H1 (cell line): Measurements from ENCODE around the gene EFHC1. TPM values are rescaled to one million over a fixed set of nuclear protein-coding genes. Genes with fewer than 3 reads are reported as not detected.

Source experiments
- CTCF ChIA-PET: fragments of 300-600 bp; sonication (Branson Sonifier 250); formaldehyde crosslinking; loops from one replicate; lab custom pipeline; 2021; ENCODE audit not compliant: partially characterized antibody; lab: Charles Lee
- POLR2A ChIA-PET: fragments of 300-600 bp; sonication (Branson Sonifier 250); formaldehyde crosslinking; loops from one replicate; lab custom pipeline; 2021; ENCODE audit warnings: inconsistent platforms; ENCODE audit not compliant: partially characterized antibody; lab: Charles Lee
- DNase-seq, 2 experiments: peaks; one replicate each; pipeline versions ENCODE4 v3.0.0 to v3.0.0-alpha.2; 2010 to 2022; ENCODE audit warnings: low spot score in 2 of 2, low read depth in 1 of 2, mixed read lengths in 1 of 2
- FAIRE-seq: peaks from 2 replicates; lab custom pipeline; 2011; peaks lifted over from hg19 to GRCh38; lab: Jason Lieb, UNC
- H2AFZ ChIP-seq: 2 replicates; pipeline ENCODE4 v1.8.1; 2012; ENCODE audit warnings: low read length, inconsistent platforms
- H2AK5ac ChIP-seq: 2 replicates; pipeline ENCODE4 v1.6.1; 2013; ENCODE audit warnings: low read depth, low read length
- H2BK120ac ChIP-seq: replicated peaks from 2 replicates; pipeline ENCODE3; 2013; ENCODE audit warnings: low read depth, low read length, inconsistent platforms
- H2BK12ac ChIP-seq: 2 replicates; pipeline ENCODE4 v1.6.1; 2013; ENCODE audit warnings: low read depth, low read length
- H2BK15ac ChIP-seq: 2 replicates; pipeline ENCODE4 v1.6.1; 2013; ENCODE audit warnings: low read length
- H2BK20ac ChIP-seq: 2 replicates; pipeline ENCODE4 v1.6.1; 2013; ENCODE audit warnings: low read length
- H2BK5ac ChIP-seq: 2 replicates; pipeline ENCODE4 v1.6.1; 2013; ENCODE audit warnings: low read depth, low read length
- H3K14ac ChIP-seq: 2 replicates; pipeline ENCODE4 v1.6.1; 2013; ENCODE audit warnings: inconsistent platforms; ENCODE audit not compliant: insufficient read length
- H3K18ac ChIP-seq: 2 replicates; pipeline ENCODE4 v1.6.1; 2013; ENCODE audit warnings: low read length; ENCODE audit errors: extremely low read depth
- H3K23ac ChIP-seq: 2 replicates; pipeline ENCODE4 v1.6.1; 2013; ENCODE audit warnings: inconsistent platforms; ENCODE audit not compliant: insufficient read length
- H3K23me2 ChIP-seq: 2 replicates; pipeline ENCODE4 v1.6.1; 2013; ENCODE audit warnings: low read depth, low read length
- H3K27ac ChIP-seq: 2 replicates; pipeline ENCODE4 v1.6.1; 2011; ENCODE audit warnings: low read depth, low read length, inconsistent platforms
- H3K27me3 ChIP-seq, 4 experiments: replicated peaks in 1 of 4; 1 replicate in 1 of 4; 2 replicates in 3 of 4; pipeline versions ENCODE4 v1.6.1 to v1.8.1; 2011 to 2013; ENCODE audit warnings: low read length in 3 of 4, mild to moderate bottlenecking in 3 of 4, inconsistent platforms in 2 of 4, mixed read lengths in 2 of 4, moderate library complexity in 1 of 4; ENCODE audit not compliant: control insufficient read depth in 3 of 4, insufficient read depth in 3 of 4; ENCODE audit errors: extremely low read depth in 1 of 4
- H3K36me3 ChIP-seq, 4 experiments: 2 replicates each; pipeline versions ENCODE4 v1.6.1 to v1.8.1; 2011 to 2013; ENCODE audit warnings: mild to moderate bottlenecking in 4 of 4, low read length in 3 of 4, moderate library complexity in 2 of 4, control low read depth in 1 of 4, inconsistent platforms in 1 of 4; ENCODE audit not compliant: insufficient read depth in 4 of 4, control insufficient read depth in 2 of 4
- H3K4ac ChIP-seq: replicated peaks from 2 replicates; pipeline ENCODE3; 2013; ENCODE audit warnings: low read length, low read depth, mixed read lengths, inconsistent platforms; ENCODE audit not compliant: insufficient read length
- H3K4me1 ChIP-seq, 4 experiments: replicated peaks in 1 of 4; 1 replicate in 1 of 4; 2 replicates in 3 of 4; pipeline versions ENCODE4 v1.6.1 to v1.8.1; 2011 to 2013; ENCODE audit warnings: low read length in 3 of 4, inconsistent platforms in 2 of 4, mixed read lengths in 1 of 4; ENCODE audit not compliant: insufficient read depth in 4 of 4, control insufficient read depth in 3 of 4
- H3K4me2 ChIP-seq, 2 experiments: 2 replicates each; pipeline versions ENCODE4 v1.6.1 to v1.8.1; 2011 to 2013; ENCODE audit warnings: low read depth in 2 of 2, low read length in 2 of 2, control low read depth in 1 of 2, inconsistent platforms in 1 of 2, mild to moderate bottlenecking in 1 of 2; ENCODE audit not compliant: insufficient read depth in 1 of 2
- H3K4me3 ChIP-seq, 4 experiments: fragments of 200-600, 300-600 bp in 1 of 4; sonication (generic), shearing (Covaris generic), sonication (Bioruptor Twin) in 1 of 4; 2 replicates each; pipeline versions ENCODE4 v1.5.1 to v1.8.1; 2011 to 2016; ENCODE audit warnings: low read length in 4 of 4, low read depth in 3 of 4, control low read depth in 2 of 4, inconsistent platforms in 2 of 4, mild to moderate bottlenecking in 2 of 4, mixed read lengths in 1 of 4, moderate library complexity in 1 of 4; ENCODE audit not compliant: insufficient read depth in 2 of 4; ENCODE audit errors: extremely low read depth in 1 of 4
- H3K56ac ChIP-seq: replicated peaks from 2 replicates; pipeline ENCODE3; 2013; ENCODE audit warnings: low read depth, mild to moderate bottlenecking, mixed read lengths, low read length, inconsistent platforms; ENCODE audit not compliant: insufficient read length
- H3K79me1 ChIP-seq: 2 replicates; pipeline ENCODE4 v1.6.1; 2013; ENCODE audit warnings: low read depth, low read length, control low read depth
- H3K79me2 ChIP-seq, 2 experiments: 2 replicates each; pipeline versions ENCODE4 v1.6.1 to v1.8.1; 2012 to 2013; ENCODE audit warnings: low read length in 2 of 2, mild to moderate bottlenecking in 2 of 2, inconsistent platforms in 1 of 2; ENCODE audit not compliant: insufficient read depth in 2 of 2, control insufficient read depth in 1 of 2
- H3K9ac ChIP-seq, 4 experiments: replicated peaks in 1 of 4; 1 replicate in 1 of 4; 2 replicates in 3 of 4; pipeline versions ENCODE4 v1.6.1 to v1.8.1; 2011 to 2013; ENCODE audit warnings: low read depth in 3 of 4, low read length in 3 of 4, control low read depth in 2 of 4, mild to moderate bottlenecking in 2 of 4, moderate library complexity in 2 of 4, inconsistent platforms in 1 of 4; ENCODE audit errors: extremely low read depth in 1 of 4
- H3K9me3 ChIP-seq, 2 experiments: 2 replicates each; pipeline versions ENCODE4 v1.6.1 to v1.8.1; 2012 to 2013; ENCODE audit warnings: mild to moderate bottlenecking in 2 of 2, moderate library complexity in 2 of 2, control low read depth in 1 of 2, inconsistent platforms in 1 of 2, low read depth in 1 of 2, low read length in 1 of 2, mixed read lengths in 1 of 2; ENCODE audit not compliant: insufficient read depth in 2 of 2
- H4K20me1 ChIP-seq, 2 experiments: replicated peaks in 1 of 2; 2 replicates each; pipeline versions ENCODE3 to v1.8.1; 2011 to 2013; ENCODE audit warnings: inconsistent platforms in 2 of 2, low read length in 2 of 2, mild to moderate bottlenecking in 1 of 2; ENCODE audit not compliant: insufficient read depth in 2 of 2, control insufficient read depth in 1 of 2
- H4K5ac ChIP-seq: 2 replicates; pipeline ENCODE4 v1.6.1; 2013; ENCODE audit warnings: low read length, low read depth, mixed read lengths, inconsistent platforms; ENCODE audit not compliant: insufficient read length
- H4K8ac ChIP-seq: 2 replicates; pipeline ENCODE4 v1.8.0; 2013; ENCODE audit warnings: mild to moderate bottlenecking, moderate library complexity, low read length, inconsistent platforms; ENCODE audit not compliant: insufficient read depth; ENCODE audit errors: extremely low read depth
- H4K91ac ChIP-seq: replicated peaks from 2 replicates; pipeline ENCODE3; 2013; ENCODE audit warnings: low read length, mixed read lengths, inconsistent platforms; ENCODE audit not compliant: insufficient read length
- CTBP2 ChIP-seq: IDR thresholded peaks from 2 replicates; pipeline ENCODE4 v1.7.0; 2011; ENCODE audit warnings: borderline replicate concordance, mild to moderate bottlenecking, moderate library complexity, mixed read lengths, low read length; ENCODE audit not compliant: insufficient read depth, insufficient read length
- WGBS, 2 experiments: shearing (Covaris generic) in 1 of 2; methylation state at CpG; one replicate each; pipeline versions ENCODE4 v1.1.6 to v1.1.7; 2013 to 2015; ENCODE audit warnings: low lambda C conversion rate in 2 of 2, mixed read lengths in 2 of 2, inconsistent platforms in 1 of 2, low coverage in 1 of 2, missing lambda C conversion rate in 1 of 2; ENCODE audit not compliant: insufficient replicate concordance in 2 of 2, insufficient coverage in 1 of 2, insufficient read length in 1 of 2; ENCODE audit errors: extremely low coverage in 1 of 2, missing lambda C conversion rate in 1 of 2; 5-methylcytosine and 5-hydroxymethylcytosine counted together
- polyA plus RNA-seq, 7 experiments: library from polyadenylated mRNA; depleted of rRNA in 3 of 7; stranded (reverse) in 5 of 7; unstranded in 2 of 7; fragments of >200 nt in 5 of 7; fragments of 200-250 nt in 2 of 7; gene quantifications; 1 replicate in 5 of 7; 2 replicates in 1 of 7; 4 replicates in 1 of 7; pipeline versions ENCODE4 v1.2.1 to v1.2.3, GENCODE V29; 2011 to 2013; ENCODE audit warnings: missing spikeins in 2 of 7, mixed read lengths in 2 of 7
- total RNA-seq: library from RNA; stranded (reverse); fragmentation: NEBNext Ultra II Directional; extraction: Animal tissue kit (Norgen Biotek cat#: 25700); gene quantifications from 2 replicates; pipeline ENCODE4 v1.2.1, GENCODE V29; 2021

Gene EFHC1
- total and polyA plus RNA-seq, 2 of the 8 experiments (the other 6 are each of a cell fraction or from before 2014, with no cell fraction given): 10.5 to 16.4 TPM

DNA sequence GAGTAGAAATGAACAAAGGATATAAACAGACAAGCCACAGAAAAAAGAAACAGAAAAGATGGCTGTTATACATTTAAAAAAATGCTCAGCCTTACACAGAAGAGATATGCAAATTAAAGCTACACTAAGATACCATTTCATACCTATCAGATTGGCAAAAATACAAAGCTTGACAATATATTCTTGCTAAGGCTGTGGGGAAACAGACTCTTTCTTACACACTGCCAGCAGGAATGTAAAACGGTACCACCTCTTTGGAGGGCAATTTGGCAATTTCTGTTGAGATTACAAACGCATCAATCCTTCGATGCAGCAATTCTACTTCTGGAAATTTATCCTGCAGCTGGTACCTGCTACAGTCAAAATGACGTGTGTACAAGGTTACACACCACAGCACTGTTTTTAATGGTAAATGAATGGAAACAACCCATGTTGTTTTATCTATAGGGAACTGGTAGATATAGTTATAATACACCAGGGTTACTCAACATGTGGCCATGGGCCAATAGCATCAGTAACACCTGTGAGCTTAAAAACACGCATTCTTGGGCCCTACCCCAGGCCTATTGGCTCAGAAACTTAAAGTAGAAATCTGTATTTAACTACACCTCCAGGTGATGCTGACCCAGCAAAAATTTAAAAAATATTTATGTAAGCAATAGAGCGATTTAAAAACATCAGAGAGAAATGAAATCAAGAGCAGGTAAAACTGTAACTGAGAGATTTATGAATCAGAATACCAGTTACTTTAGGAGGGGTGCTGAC lies 103.4 kb downstream of the EFHC1 start:
- Histone ChIP-seq H3K4me2 (no peak overlapping the region), H2AFZ (no peak overlapping the region), H3K23ac (no peak overlapping the region), H2BK120ac (no peak overlapping the region), H2BK20ac (no peak overlapping the region), H3K23me2 (no peaks in the 10 kb centered on the region), H3K18ac (no peak overlapping the region), H3K56ac (no peak overlapping the region), H2AK5ac (0 out of 2 replicates have a peak overlapping the region, but pooled peaks have one; percentile 53), H3K9ac (no peak overlapping the region), H2BK5ac (no peak overlapping the region), H3K27me3 (no peaks in the 10 kb centered on the region), H2BK12ac (no peak overlapping the region), H3K14ac (no peak overlapping the region), H4K91ac (peak overlapping the region; percentile 25), H3K4me1 (peaks cover 0 to 5% (median 3%) of the 10 kb centered on the region in 4 experiments; a peak in 5 of 7 replicates), H4K8ac (no peak overlapping the region), H3K9me3 (no peaks in the 10 kb centered on the region), H4K5ac (no peak overlapping the region), H4K20me1 (peaks cover 0 to 3% of the 10 kb centered on the region in 2 experiments), H3K79me1 (peaks cover under 1% of the 10 kb centered on the region; the same call in 1 of the 2 replicates), H3K4me3 (no peak overlapping the region), H3K4ac (no peak overlapping the region), H3K27ac (no peak overlapping the region), H3K79me2 (no peaks in the 10 kb centered on the region; a peak in 1 of 4 replicates), H3K36me3 (no peaks in the 10 kb centered on the region), H2BK15ac (no peak overlapping the region)
- no peak for FAIRE-seq
- POLR2A ChIA-PET: interaction anchor here (0.6 to 1.8 kb wide), 3 partner anchors 8 to 68 kb away, joined by 3 to 4 read pairs (median 4); no protein-coding TSS in a partner anchor
- no peak for DNase-seq
- 88% methylated on average over 6 of the region's 6 CpGs; no CpG with 5 or more reads in 1 of the 2 experiments for whole genome bisulfite sequencing, 2 experiments
- CTCF ChIA-PET: interaction anchor here (0.6 to 2.8 kb wide), 9 partner anchors 12 to 1984 kb away, joined by 3 to 15 read pairs (median 3); no protein-coding TSS in a partner anchor
- TF ChIP-seq CTBP2: no peak
